ENCODE data around the gene ITPKA. TPM values are rescaled to one million over a fixed set of nuclear protein-coding genes. Genes with fewer than 3 reads are reported as not detected.
A peak's percentile ranks its signal among the peaks of the same experiment; 100 is the strongest.

Gene ITPKA
- total RNA-seq, 2 donors from 2014 or later, result 0.22 TPM; not detected in 1

GRCh38 chr15:41536866-41537265 is 43.2 kb downstream of the ITPKA start:
- no peak for DNase-seq (ENCODE audit: low spot score)
- Mint-ChIP-seq H3K27ac (no peak overlapping the region), H3K27me3 (no peaks in the 10 kb centered on the region), H3K4me3 (no peak overlapping the region), H3K36me3 (no peaks in the 10 kb centered on the region), H3K4me1 (ENCODE audit: low read depth in 2 of 2) (peaks cover 0 to 7% of the 10 kb centered on the region in 2 donors), H3K9me3 (no peaks in the 10 kb centered on the region)
- ATAC-seq, result no peak

DNA sequence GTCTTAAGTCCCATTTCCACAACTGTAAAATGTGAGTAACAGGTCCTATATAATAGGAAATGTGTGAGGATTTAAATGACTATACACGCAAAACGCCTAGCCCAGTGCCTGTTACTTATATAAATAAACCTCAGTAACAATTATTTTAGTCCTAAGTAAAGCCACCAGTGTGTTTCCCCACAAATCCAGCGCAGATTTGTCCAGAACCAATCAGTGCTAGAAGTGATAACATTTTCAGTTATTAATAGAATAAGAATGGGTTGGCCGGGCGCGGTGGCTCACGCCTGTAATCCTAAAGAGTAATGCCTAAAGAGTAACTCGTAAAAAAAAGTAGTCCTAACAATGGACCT is 49.8 kb downstream of the ITPKA start:
- Mint-ChIP-seq H3K27me3 (no peaks in the 10 kb centered on the region), H3K4me1 (ENCODE audit: low read depth in 2 of 2) (peaks cover 12 to 16% of the 10 kb centered on the region in 2 donors), H3K4me3 (peak overlapping the region; percentile 93), H3K9me3 (no peaks in the 10 kb centered on the region), H3K27ac (peak overlapping the region; percentile 84 to 91), H3K36me3 (no peaks in the 10 kb centered on the region)
- DNase-seq (ENCODE audit: low spot score), result no peak
- ATAC-seq, result no peak

GRCh38 chr15:41544650-41545015 is 51.0 kb downstream of the ITPKA start:
- peaks cover 12 to 16% of the 10 kb centered on the region in 2 donors for H3K4me1 Mint-ChIP-seq (ENCODE audit: low read depth in 2 of 2)
- DNase-seq (ENCODE audit: low spot score) (no peak), ATAC-seq (no peak)
- peak overlapping the region; percentile 84 to 91 for H3K27ac Mint-ChIP-seq
- H3K36me3 Mint-ChIP-seq, result no peaks in the 10 kb centered on the region
- peak overlapping the region; percentile 93 for H3K4me3 Mint-ChIP-seq
- no peaks in the 10 kb centered on the region for H3K27me3 Mint-ChIP-seq
- H3K9me3 Mint-ChIP-seq, result no peaks in the 10 kb centered on the region

DNA sequence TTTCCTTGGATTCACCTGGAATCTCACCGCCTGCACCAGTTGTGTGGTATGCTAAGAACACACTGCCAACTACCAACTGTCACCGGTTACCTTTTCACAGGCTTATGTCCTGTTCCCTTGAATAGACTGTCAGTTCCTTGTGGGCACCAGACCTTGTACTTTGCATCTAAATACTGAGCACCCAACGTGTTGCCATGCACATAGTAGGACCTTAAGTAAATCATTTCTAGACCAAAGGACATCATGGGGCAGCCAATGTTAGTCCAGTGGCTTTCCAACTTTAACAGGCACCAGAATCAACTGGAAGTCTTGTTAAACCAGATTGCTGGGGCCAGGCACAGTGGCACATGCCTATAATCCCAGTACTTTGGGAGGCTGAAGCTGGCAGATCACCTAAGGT is 51.5 kb downstream of the ITPKA start:
- ATAC-seq, result no peak

DNA sequence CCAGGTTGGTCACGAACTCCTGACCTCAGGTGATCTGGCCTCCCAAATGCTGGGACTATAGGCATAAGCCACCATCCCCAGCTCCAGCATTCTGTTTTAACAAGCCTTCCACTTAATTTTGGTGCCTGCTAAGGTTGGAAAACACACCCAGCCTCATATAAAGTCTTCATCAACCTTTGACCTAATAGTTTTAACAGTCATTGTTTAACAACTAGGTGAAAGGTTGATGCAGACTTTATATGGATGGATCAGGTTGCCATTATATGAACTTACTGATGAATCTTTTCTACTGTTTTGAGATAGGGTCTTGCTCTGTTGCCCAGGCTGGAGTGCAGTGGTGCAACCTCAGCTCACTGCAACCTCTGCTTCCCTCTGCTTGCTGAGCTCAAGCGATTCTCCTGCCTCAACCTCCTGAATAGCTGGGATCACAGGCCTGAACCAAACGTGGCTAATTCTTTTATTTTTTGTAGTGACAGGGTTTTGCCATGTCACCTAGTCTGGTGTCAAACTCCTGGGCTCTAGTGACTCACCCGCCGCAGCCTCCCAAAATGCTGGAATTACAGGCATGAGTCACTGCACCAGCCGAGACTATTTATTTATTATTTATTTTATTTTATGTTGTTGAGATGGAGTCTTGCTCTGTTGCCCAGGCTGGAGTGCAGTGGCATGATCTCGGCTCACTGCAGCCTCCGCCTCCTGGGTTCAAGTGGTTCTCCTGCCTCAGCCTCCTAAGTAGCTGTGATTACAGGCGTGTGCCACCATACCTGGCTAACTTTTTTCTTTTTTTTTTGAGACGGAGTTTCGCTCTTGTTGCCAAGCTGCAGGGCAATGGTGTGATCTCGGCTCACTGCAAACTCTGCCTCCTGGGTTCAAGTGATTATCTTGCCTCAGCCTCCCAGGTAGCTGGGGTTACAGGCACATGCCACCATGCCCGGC is 53.4 kb downstream of the ITPKA start:
- no peaks in the 10 kb centered on the region for H3K9me3 Mint-ChIP-seq
- no peaks in the 10 kb centered on the region for H3K36me3 Mint-ChIP-seq
- DNase-seq (ENCODE audit: low spot score), result no peak
- peaks cover 12 to 14% of the 10 kb centered on the region in 2 donors for H3K4me1 Mint-ChIP-seq (ENCODE audit: low read depth in 2 of 2)
- H3K27ac Mint-ChIP-seq, result no peak overlapping the region
- ATAC-seq, result no peak
- no peak overlapping the region for H3K4me3 Mint-ChIP-seq
- no peaks in the 10 kb centered on the region for H3K27me3 Mint-ChIP-seq

More for the DNA sequence above, 51.5 kb downstream of the ITPKA start:
- no peaks in the 10 kb centered on the region for H3K27me3 Mint-ChIP-seq
- H3K9me3 Mint-ChIP-seq, result no peaks in the 10 kb centered on the region
- peak overlapping the region; percentile 93 for H3K4me3 Mint-ChIP-seq
- no peak for DNase-seq (ENCODE audit: low spot score)
- H3K4me1 Mint-ChIP-seq (ENCODE audit: low read depth in 2 of 2), result peaks cover 12 to 16% of the 10 kb centered on the region in 2 donors
- no peaks in the 10 kb centered on the region for H3K36me3 Mint-ChIP-seq
- H3K27ac Mint-ChIP-seq, result peak overlapping the region; percentile 84 to 91

DNA sequence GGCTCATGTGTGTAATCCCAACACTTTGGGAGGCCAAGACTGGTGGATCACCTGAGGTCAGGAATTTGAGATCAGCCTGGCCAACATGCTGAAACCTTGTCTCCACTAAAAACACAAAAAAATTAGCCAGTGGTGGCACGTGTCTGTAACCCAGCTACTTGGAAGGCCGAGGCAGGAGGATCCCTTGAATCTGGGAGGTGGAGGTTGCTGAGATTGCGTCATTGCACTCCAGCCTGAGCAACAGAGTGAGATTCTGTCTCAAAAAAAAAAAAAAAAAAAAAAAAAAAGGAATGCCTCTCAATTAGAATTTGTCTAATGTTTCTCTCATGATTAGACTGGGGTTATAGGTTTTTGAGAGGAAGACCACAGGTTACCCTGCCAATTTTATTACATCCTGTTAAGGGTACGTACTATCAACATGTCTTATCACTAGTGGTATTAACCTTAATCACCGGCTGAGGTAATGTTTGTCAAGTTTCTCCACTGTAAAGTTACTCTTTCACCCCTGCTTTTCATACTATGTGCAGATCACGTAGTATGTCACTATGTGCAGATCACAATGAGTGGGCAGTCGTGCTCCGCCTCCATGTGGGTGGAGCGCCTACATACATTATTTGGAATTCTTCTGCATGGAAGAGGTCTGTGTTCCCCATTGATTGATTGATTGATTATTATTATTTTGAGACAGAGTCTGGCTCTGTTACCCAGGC is 56.5 kb downstream of the ITPKA start:
- peaks cover 5 to 7% of the 10 kb centered on the region in 2 donors for H3K27me3 Mint-ChIP-seq
- H3K36me3 Mint-ChIP-seq, result no peaks in the 10 kb centered on the region
- peaks cover 2 to 6% of the 10 kb centered on the region in 2 donors for H3K4me1 Mint-ChIP-seq (ENCODE audit: low read depth in 2 of 2)
- DNase-seq (ENCODE audit: low spot score), result no peak
- no peaks in the 10 kb centered on the region for H3K9me3 Mint-ChIP-seq
- H3K4me3 Mint-ChIP-seq, result no peak overlapping the region
- no peak for ATAC-seq
- H3K27ac Mint-ChIP-seq, result no peak overlapping the region

Other genes with a start within 250 kb of the ITPKA start
- 10 to 100 TPM in 1 of 2 donors, 1 to 10 TPM in 1; 8.2 to 15.1 TPM for gene OIP5, start 161.3 kb upstream of the ITPKA start, total RNA-seq
- 100 to 1,000 TPM in 1 of 2 donors, 10 to 100 TPM in 1; 80.5 to 118 TPM for gene NUSAP1, start 161.0 kb upstream of the ITPKA start, total RNA-seq
- 10 to 100 TPM; 20.2 to 20.9 TPM for gene NDUFAF1, start 91.4 kb upstream of the ITPKA start, total RNA-seq
- 10 to 100 TPM; 34.2 to 38.1 TPM for gene RTF1, start 76.8 kb upstream of the ITPKA start, total RNA-seq
- under 1 TPM in 1 of 2 donors, not detected in 1; 0.47 TPM for gene LTK, start 20.0 kb downstream of the ITPKA start, total RNA-seq
- 10 to 100 TPM; 46.0 to 72.3 TPM for gene RPAP1, start 50.4 kb downstream of the ITPKA start, total RNA-seq
- under 1 TPM; 0.36 to 0.86 TPM for gene TYRO3, start 65.3 kb downstream of the ITPKA start, total RNA-seq
- gene MGA, start 166.5 kb downstream of the ITPKA start, total RNA-seq, result 10 to 100 TPM; 42.6 to 54.8 TPM